Measurements from ENCODE around the gene MTFMT. TPM values are rescaled to one million over a fixed set of nuclear protein-coding genes. Genes with fewer than 3 reads are reported as not detected.

The MTFMT gene
- total RNA-seq, 2 donors from 2014 or later = 13.9 to 23.6 TPM

- ATAC-seq = no peak
- DNase-seq = no peak
- intact Hi-C loops (cut with DNase I) = no loop called here
Measured at GRCh38 chr15:64954395-64954794, 75.0 kb downstream of the MTFMT start.

GRCh38 chr15:64951777-64952418 is 77.5 kb downstream of the MTFMT start:
- intact Hi-C loops (cut with DNase I) = no loop called here
- ATAC-seq (no peak), DNase-seq (no peak)

Other genes starting within 250 kb of the MTFMT start
- under 1 TPM; 0.47 to 0.94 TPM for gene PIF1, start 204.0 kb downstream of the MTFMT start, total RNA-seq
- gene PLEKHO2, start 187.7 kb downstream of the MTFMT start, total RNA-seq = 10 to 100 TPM; 21.3 to 27.0 TPM
- 1 to 10 TPM; 3.9 to 5.0 TPM for gene ANKDD1A, start 117.7 kb downstream of the MTFMT start, total RNA-seq
- gene SPG21, start 39.7 kb downstream of the MTFMT start, total RNA-seq = 10 to 100 TPM; 54.0 to 58.6 TPM
- gene SLC51B, start 15.7 kb upstream of the MTFMT start, total RNA-seq = not detected
- gene RASL12, start 38.4 kb upstream of the MTFMT start, total RNA-seq = 10 to 100 TPM; 53.3 to 63.3 TPM
- gene KBTBD13, start 47.1 kb upstream of the MTFMT start, total RNA-seq = 1 to 10 TPM; 2.6 to 5.2 TPM
- 1 to 10 TPM; 2.1 to 2.9 TPM for gene UBAP1L, start 85.6 kb upstream of the MTFMT start, total RNA-seq
- 10 to 100 TPM; 15.7 to 19.3 TPM for gene PDCD7, start 104.2 kb upstream of the MTFMT start, total RNA-seq
- 10 to 100 TPM; 40.8 to 52.5 TPM for gene CLPX, start 155.7 kb upstream of the MTFMT start, total RNA-seq
- 10 to 100 TPM in 1 of 2 donors, 1 to 10 TPM in 1; 8.2 to 31.1 TPM for gene CILP, start 181.8 kb upstream of the MTFMT start, total RNA-seq